ENCODE measurements around the gene PERP.

The PERP gene

GRCh38 chr6:138098306-138098705, 8.9 kb downstream of the PERP start:
- in situ Hi-C loops (cut with MboI; ENCODE audit: low pct_unique_long_range_greater_than_20kb, low sequenced_read_pairs, unreplicated experiment), result no loop called here
- DNase-seq (ENCODE audit: low spot score), result no peak
- TF ChIP-seq CTCF (IDR thresholded peaks at IDR 0.05; ENCODE audit: extremely low read depth, insufficient read depth, missing control alignments), result no peak

DNA sequence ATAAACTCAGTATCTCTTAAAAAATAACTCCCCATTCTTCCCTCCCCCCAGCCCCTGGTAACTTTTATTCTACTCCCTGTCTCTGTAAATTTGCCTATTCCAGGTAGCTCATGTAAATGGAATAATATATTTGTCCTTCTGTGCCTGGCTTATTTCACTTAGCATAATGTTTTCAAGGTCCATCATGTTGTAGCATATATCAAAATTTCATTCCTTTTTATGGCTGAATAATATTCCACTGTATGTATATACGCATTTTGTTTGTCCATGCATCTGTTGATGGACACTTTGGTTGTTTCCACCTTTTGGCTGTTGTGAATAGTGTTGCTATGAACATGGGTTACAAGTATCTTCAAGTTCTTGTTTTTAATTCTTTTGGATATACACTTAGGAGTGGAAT, 13.0 kb downstream of the PERP start:
- in situ Hi-C loops (cut with MboI; ENCODE audit: low pct_unique_long_range_greater_than_20kb, low sequenced_read_pairs, unreplicated experiment), result no loop called here
- TF ChIP-seq CTCF (IDR thresholded peaks at IDR 0.05; ENCODE audit: extremely low read depth, insufficient read depth, missing control alignments), result no peak

DNA sequence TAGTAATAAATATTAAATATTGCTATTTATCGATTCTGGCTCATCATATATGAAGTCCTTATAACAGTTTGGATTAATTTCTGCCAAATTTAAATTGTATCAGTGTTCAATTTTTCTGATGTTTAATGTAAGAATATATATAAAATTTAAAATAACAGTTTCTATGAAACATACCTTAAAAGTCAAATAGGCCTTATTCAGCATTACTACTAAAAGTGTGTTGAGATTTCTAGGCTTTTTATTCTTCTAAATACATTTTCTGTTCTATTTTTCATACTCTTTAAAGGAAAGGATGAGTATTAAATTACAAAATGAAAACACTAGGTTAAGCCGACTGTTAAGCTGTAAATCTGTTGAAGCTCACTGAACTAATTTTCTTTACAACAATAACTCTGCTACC, 13.6 kb downstream of the PERP start:
- in situ Hi-C loops (cut with MboI; ENCODE audit: low pct_unique_long_range_greater_than_20kb, low sequenced_read_pairs, unreplicated experiment), result no loop called here
- TF ChIP-seq CTCF (IDR thresholded peaks at IDR 0.05; ENCODE audit: extremely low read depth, insufficient read depth, missing control alignments), result no peak
- no peak for DNase-seq (ENCODE audit: low spot score)

More for the DNA sequence above, 13.0 kb downstream of the PERP start:
- no peak for DNase-seq (ENCODE audit: low spot score)

DNA sequence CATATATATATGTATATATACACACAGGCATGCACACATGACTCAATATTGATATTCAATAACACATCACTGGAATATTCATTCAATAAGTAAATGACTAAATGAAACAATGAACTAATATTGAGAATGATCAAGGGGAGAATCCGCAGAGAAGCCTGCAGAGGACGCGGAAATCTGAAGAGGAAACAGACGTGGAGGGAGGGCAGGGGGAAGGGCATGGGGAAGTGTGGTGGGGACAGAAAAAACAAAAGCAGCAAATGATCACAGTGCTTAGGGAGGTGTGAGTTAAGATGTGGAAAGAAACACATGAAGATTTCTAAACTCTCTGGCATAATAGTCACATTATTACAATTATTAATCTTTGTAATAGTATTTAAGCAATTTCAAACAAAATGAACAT, 14.5 kb downstream of the PERP start:
- no peak for DNase-seq (ENCODE audit: low spot score)
- in situ Hi-C loops (cut with MboI; ENCODE audit: low pct_unique_long_range_greater_than_20kb, low sequenced_read_pairs, unreplicated experiment), result no loop called here
- no peak for TF ChIP-seq CTCF (IDR thresholded peaks at IDR 0.05; ENCODE audit: extremely low read depth, insufficient read depth, missing control alignments)

DNA sequence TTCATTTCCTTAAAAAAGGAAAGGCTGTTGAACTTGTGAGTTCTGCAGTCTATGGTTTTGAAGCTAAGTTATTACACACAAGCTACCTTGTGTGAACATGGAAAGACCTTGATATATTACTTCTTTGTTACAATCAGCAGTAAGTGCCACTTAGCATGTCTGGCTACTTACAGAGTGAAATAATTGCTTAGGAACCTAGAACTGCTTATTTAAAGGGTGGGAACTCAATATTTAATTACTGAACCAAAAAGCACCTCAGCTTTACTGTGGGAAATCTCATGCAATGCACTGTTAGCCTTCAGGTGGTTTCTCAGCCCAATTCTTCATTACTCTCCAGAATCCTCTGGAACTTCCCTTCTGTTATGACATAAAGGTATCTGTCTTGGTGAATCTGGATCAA, 17.9 kb downstream of the PERP start:
- in situ Hi-C loops (cut with MboI; ENCODE audit: low pct_unique_long_range_greater_than_20kb, low sequenced_read_pairs, unreplicated experiment), result no loop called here
- no peak for TF ChIP-seq CTCF (IDR thresholded peaks at IDR 0.05; ENCODE audit: extremely low read depth, insufficient read depth, missing control alignments)
- DNase-seq (ENCODE audit: low spot score), result no peak

DNA sequence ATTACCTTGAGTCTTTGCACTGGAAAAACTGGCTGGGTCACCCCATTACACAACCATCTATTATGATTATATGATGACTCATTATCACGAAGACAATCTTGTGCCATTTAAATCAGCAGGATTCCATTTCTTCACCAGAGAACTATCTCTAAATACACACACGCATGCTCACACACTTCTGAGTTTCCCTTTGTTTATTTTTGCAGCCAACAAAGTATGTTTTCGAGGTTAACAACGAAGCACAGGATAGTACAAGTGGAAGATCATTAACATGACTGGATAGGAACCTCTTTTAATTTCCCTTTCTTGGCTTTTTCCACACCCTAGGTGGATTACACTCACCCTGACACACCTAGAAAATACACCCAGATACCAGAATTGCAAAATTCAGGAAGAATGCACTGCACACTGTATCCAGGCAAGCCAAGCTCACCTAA, 18.9 kb downstream of the PERP start:
- in situ Hi-C loops (cut with MboI; ENCODE audit: low pct_unique_long_range_greater_than_20kb, low sequenced_read_pairs, unreplicated experiment), result no loop called here
- no peak for DNase-seq (ENCODE audit: low spot score)
- no peak for TF ChIP-seq CTCF (IDR thresholded peaks at IDR 0.05; ENCODE audit: extremely low read depth, insufficient read depth, missing control alignments)
